Thoracic aorta (tissue), 2 donors: ENCODE results near the gene PLEKHH1. TPM values are rescaled to one million over a fixed set of nuclear protein-coding genes. Genes with fewer than 3 reads are reported as not detected.

Source experiments
- ATAC-seq: fragments of 150-250 bp; one replicate; pipeline ENCODE4 v1.8.0; 2017; ENCODE audit warnings: low read depth; ENCODE audit not compliant: insufficient number of reproducible peaks, low FRiP score
- DNase-seq: peaks from one replicate; pipeline ENCODE4 v3.0.0-alpha.2; 2020; ENCODE audit warnings: low spot score
- H3K27ac ChIP-seq, 2 donors: fragments of 200-600 bp; sonication (generic); 1 replicate in 1 of 2; 2 replicates in 1 of 2; pipeline ENCODE4 v1.5.1; 2016; ENCODE audit warnings: mild to moderate bottlenecking in 2 of 2, moderate library complexity in 2 of 2
- H3K27me3 ChIP-seq: fragments of 200-600 bp; sonication (generic); replicated peaks from 2 replicates; pipeline ENCODE4 v1.6.0; 2016; ENCODE audit warnings: mild to moderate bottlenecking; ENCODE audit not compliant: insufficient read depth
- H3K36me3 ChIP-seq: fragments of 200-600 bp; sonication (generic); one replicate; pipeline ENCODE4 v1.5.1; 2016
- H3K4me1 ChIP-seq, 2 donors: fragments of 200-600 bp; sonication (generic); 1 replicate in 1 of 2; 2 replicates in 1 of 2; pipeline versions ENCODE4 v1.5.1 to v1.6.0; 2016; ENCODE audit warnings: low read depth in 2 of 2, mild to moderate bottlenecking in 1 of 2; ENCODE audit not compliant: control insufficient read depth in 1 of 2
- H3K4me3 ChIP-seq: fragments of 200-600 bp; sonication (generic); 2 replicates; pipeline ENCODE4 v1.5.1; 2016; ENCODE audit warnings: mild to moderate bottlenecking
- H3K9me3 ChIP-seq: fragments of 200-600 bp; sonication (generic); 2 replicates; pipeline ENCODE4 v1.5.1; 2016
- total RNA-seq, 2 donors: library from RNA; depleted of rRNA; stranded (reverse); fragments of >200 nt; gene quantifications; one replicate each; pipeline versions ENCODE4 v1.1.0 to v1.2.3, GENCODE V29; 2016
- TF ChIP-seq, protein P1 (sequence below): fragments of 200-600 bp; sonication (generic); IDR thresholded peaks from one replicate; pipeline ENCODE4 v1.5.1; 2019; ENCODE audit warnings: antibody characterized with exemption

PLEKHH1 gene
- total RNA-seq, 2 donors from 2014 or later: 1.4 to 3.8 TPM

DNA sequence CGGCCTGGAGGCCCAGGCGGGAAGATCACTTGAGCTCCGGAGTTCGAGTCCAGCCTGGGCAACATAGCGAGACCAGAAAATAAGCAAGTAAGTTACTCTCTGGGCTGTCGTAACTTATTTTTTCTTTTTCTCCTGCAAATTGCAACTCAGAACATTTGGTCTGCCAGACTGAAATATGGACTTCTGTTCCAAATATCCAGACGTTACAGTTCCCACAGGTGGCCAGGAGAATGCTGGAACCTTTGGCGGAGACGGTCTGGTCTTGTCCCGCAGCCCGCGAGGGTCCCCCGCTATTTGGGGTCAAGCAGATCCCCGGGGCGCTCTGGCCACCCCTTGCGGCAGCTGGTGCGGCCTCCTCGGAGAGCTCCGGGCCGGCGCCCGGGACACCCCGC is 488 bp upstream of the PLEKHH1 start:
- Histone ChIP-seq H3K27ac (no peak overlapping the region), H3K27me3 (no peaks in the 10 kb centered on the region), H3K4me1 (peaks cover 0 to 10% of the 10 kb centered on the region in 2 donors), H3K36me3 (no peaks in the 10 kb centered on the region), H3K9me3 (no peaks in the 10 kb centered on the region), H3K4me3 (peak overlapping the region; percentile 80)
- ATAC-seq (no peak), DNase-seq (no peak)
- TF ChIP-seq, protein P1, sequence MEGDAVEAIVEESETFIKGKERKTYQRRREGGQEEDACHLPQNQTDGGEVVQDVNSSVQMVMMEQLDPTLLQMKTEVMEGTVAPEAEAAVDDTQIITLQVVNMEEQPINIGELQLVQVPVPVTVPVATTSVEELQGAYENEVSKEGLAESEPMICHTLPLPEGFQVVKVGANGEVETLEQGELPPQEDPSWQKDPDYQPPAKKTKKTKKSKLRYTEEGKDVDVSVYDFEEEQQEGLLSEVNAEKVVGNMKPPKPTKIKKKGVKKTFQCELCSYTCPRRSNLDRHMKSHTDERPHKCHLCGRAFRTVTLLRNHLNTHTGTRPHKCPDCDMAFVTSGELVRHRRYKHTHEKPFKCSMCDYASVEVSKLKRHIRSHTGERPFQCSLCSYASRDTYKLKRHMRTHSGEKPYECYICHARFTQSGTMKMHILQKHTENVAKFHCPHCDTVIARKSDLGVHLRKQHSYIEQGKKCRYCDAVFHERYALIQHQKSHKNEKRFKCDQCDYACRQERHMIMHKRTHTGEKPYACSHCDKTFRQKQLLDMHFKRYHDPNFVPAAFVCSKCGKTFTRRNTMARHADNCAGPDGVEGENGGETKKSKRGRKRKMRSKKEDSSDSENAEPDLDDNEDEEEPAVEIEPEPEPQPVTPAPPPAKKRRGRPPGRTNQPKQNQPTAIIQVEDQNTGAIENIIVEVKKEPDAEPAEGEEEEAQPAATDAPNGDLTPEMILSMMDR: no peak

DNA sequence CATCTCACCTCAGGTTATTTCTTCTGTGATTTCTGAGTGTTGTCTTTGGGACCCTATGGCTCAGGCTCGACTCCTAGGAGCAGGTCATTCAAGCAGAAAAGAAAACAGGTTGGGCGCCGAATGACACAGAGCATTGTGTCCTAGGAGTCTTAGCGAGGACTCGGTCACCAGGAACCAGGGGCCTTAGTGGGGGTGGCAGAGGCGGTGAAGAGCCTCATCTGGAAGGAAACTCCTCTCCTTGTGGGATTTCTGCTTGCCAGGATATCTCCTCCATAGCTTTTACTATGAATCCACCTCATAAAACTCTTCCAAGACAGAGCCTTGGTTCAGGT is 630 bp downstream of the PLEKHH1 start:
- H3K27ac ChIP-seq: no peak overlapping the region
- peaks cover 0 to 10% of the 10 kb centered on the region in 2 donors for H3K4me1 ChIP-seq
- no peaks in the 10 kb centered on the region for H3K9me3 ChIP-seq
- ATAC-seq (no peak), DNase-seq (no peak)
- H3K27me3 ChIP-seq: no peaks in the 10 kb centered on the region
- TF ChIP-seq, protein P1: no peak
- H3K36me3 ChIP-seq: no peaks in the 10 kb centered on the region
- peak overlapping the region; percentile 80 for H3K4me3 ChIP-seq

- H3K4me1 ChIP-seq: peaks cover 0 to 10% of the 10 kb centered on the region in 2 donors
- no peak overlapping the region for H3K4me3 ChIP-seq
- no peaks in the 10 kb centered on the region for H3K36me3 ChIP-seq
- no peak overlapping the region for H3K27ac ChIP-seq
- H3K9me3 ChIP-seq: no peaks in the 10 kb centered on the region
- TF ChIP-seq, protein P1: no peak
- H3K27me3 ChIP-seq: no peaks in the 10 kb centered on the region
- ATAC-seq (no peak), DNase-seq (no peak)
These were observed 3.0 kb downstream of the PLEKHH1 start for GRCh38 chr14:67536087-67536486.

DNA sequence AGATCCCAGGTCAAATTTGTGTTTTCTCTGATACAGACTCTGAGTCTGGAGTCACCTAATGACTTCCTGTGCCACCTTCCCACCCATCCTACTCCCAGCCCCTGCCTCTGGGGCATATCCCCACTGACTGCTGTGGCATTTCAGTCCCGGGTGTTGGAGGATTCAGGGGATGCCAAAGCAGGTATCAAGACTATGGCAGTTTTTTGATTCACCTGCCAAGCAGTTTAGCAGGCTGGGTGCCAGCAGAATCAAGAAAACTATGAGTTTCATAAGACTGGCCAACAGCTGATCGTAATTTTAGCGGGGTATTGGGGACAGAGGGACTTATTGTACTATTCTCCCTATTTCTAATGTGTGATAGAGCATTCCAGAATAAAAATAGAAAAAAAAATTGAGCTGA is 4.6 kb downstream of the PLEKHH1 start:
- Histone ChIP-seq H3K36me3 (no peaks in the 10 kb centered on the region), H3K4me3 (no peak overlapping the region), H3K27me3 (no peaks in the 10 kb centered on the region), H3K9me3 (no peaks in the 10 kb centered on the region), H3K4me1 (peaks cover 0 to 5% of the 10 kb centered on the region in 2 donors), H3K27ac (no peak overlapping the region)
- DNase-seq: no peak
- no peak for ATAC-seq
- TF ChIP-seq, protein P1: no peak

DNA sequence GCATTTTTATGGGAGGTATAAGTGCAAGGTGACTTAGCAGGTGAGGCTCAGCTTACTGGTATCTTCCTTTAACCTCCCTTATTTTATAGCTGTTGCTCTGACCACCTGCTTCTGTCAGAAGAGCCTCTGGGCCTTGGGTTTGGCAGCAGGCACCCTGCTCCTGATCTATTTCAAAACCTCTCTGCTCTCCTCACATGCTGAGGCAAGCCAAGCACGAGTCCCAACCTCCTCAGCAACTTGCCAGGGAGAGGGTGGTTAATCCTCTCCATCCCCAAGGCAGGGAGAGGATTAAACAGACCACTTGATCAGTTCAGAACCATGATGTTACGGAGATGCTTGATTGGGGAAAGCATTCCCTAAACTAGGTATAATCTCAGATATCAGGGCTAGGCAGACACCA is 5.4 kb downstream of the PLEKHH1 start:
- H3K27ac ChIP-seq: no peak overlapping the region

More for the DNA sequence above, 5.4 kb downstream of the PLEKHH1 start:
- Histone ChIP-seq H3K9me3 (no peaks in the 10 kb centered on the region), H3K27me3 (no peaks in the 10 kb centered on the region), H3K4me1 (peaks cover 0 to 4% of the 10 kb centered on the region in 2 donors), H3K36me3 (no peaks in the 10 kb centered on the region), H3K4me3 (no peak overlapping the region)
- TF ChIP-seq, protein P1: no peak
- DNase-seq (no peak), ATAC-seq (no peak)
